Measurements from ENCODE around the gene CEP41. TPM values are rescaled to one million over a fixed set of nuclear protein-coding genes. Genes with fewer than 3 reads are reported as not detected.

The CEP41 gene
- total RNA-seq, 1 donor from 2014 or later, result 10.0 TPM

DNA sequence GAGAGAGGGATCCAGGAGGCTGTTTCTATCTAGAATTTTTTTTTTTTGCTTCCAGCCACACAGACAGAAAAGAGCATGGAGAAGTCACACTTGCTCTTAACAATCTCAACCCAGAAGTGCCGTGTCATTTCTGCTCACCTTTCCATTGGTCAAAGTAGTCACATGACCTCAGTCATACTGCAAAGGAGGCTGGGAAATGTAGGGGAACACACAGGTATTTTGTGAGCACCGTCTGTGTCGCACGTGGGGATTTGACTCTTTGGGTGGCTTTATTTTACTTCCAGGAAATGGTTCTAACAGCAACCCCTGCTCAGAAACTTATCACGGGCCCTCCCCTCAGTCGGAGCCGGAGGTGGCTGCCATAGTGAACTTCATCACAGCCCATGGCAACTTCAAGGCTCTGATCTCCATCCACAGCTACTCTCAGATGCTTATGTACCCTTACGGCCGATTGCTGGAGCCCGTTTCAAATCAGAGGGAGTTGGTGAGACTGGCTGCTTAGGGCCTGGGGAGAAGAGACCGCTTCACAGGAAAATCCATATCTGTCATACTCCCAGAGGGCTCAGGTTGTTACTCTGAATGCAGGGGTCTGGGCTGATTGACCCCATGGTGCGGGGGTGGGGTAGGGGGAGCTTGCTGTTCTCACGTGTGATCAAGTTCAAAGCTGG is 73.6 kb downstream of the CEP41 start:
- DNase-seq (no peak), ATAC-seq (no peak)
- H3K27ac ChIP-seq, result no peak overlapping the region
- intact Hi-C loops (cut with DNase I), result no loop called here
- TF ChIP-seq, protein P1, sequence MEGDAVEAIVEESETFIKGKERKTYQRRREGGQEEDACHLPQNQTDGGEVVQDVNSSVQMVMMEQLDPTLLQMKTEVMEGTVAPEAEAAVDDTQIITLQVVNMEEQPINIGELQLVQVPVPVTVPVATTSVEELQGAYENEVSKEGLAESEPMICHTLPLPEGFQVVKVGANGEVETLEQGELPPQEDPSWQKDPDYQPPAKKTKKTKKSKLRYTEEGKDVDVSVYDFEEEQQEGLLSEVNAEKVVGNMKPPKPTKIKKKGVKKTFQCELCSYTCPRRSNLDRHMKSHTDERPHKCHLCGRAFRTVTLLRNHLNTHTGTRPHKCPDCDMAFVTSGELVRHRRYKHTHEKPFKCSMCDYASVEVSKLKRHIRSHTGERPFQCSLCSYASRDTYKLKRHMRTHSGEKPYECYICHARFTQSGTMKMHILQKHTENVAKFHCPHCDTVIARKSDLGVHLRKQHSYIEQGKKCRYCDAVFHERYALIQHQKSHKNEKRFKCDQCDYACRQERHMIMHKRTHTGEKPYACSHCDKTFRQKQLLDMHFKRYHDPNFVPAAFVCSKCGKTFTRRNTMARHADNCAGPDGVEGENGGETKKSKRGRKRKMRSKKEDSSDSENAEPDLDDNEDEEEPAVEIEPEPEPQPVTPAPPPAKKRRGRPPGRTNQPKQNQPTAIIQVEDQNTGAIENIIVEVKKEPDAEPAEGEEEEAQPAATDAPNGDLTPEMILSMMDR (IDR thresholded peaks at IDR 0.05), result no peak
- no peaks in the 10 kb centered on the region for H3K36me3 ChIP-seq
- no peaks in the 10 kb centered on the region for H3K9me3 ChIP-seq
- H3K4me3 ChIP-seq, result no peak overlapping the region
- H3K4me1 ChIP-seq, result peaks cover 7% of the 10 kb centered on the region
- H3K27me3 ChIP-seq (ENCODE audit: low read depth), result no peaks in the 10 kb centered on the region

DNA sequence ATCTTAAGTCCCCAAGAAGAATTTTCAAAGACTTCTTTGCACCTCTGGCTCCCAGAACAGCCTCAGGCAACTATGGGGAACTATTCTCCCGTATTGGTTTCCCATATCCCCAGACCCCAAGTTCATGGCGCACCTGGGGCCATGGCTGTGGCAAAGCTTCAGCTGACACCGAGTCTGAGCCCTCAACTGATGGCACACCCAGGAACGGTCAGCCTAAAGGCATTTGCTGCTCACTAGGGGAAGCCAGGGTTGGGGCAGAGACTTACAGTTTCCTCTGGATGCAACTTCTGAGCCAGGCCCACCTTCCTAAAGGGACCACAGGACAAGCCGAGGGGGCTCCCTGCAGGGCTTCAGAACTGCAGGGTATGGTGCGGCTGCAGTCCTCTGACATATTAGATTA is 74.3 kb downstream of the CEP41 start:
- ATAC-seq (no peak), DNase-seq (no peak)
- TF ChIP-seq, protein P1 (IDR thresholded peaks at IDR 0.05), result no peak
- H3K4me1 ChIP-seq, result peaks cover 7% of the 10 kb centered on the region
- no peaks in the 10 kb centered on the region for H3K36me3 ChIP-seq
- intact Hi-C loops (cut with DNase I), result no loop called here
- no peak overlapping the region for H3K4me3 ChIP-seq
- H3K27me3 ChIP-seq (ENCODE audit: low read depth), result no peaks in the 10 kb centered on the region
- no peaks in the 10 kb centered on the region for H3K9me3 ChIP-seq
- no peak overlapping the region for H3K27ac ChIP-seq

DNA sequence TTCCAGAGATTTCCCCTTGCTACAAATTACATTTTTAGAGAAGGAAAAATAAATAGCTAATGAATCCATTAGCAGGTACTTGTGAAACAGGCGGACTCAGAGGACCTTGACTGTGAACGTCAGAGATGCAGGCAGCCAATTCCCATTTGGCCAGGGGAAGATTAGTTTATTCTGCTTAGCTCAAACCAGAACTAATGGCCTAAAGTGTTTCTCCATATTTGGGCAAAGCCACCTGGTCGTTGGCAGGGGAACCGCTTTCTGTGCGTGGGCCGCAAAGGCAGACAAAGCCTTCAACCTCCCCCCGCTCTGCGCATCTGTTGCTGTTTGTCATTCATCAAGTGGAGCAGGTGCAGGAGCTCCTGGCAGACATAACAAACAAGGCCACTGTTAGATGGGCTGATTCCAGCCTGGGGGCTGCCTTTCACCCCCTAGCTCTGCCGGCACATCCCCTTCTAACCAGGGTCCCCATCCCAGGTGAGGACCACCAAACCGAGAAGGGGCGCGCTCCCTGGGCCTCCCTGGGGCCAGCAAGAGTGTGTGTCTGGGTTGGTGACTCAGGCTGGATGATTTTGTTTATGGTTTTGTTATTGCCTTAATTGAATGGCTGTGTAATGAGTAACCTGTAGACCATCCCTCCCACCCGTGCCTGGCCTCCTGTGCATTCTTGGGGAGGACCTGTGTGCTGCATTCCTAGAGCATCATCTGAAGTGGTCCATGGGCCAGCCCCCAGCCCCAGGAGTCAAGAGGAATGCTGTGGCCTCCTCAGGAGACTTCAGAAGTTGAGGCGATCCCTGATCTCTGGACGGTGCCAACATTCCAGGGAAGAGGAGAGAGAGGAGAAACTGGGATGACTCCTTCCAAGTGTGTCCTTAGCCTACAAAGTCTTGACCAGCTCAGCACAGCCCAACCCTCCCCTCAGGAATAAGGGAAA is 75.0 kb downstream of the CEP41 start:
- ATAC-seq, result no peak
- TF ChIP-seq, protein P1 (IDR thresholded peaks at IDR 0.05), result no peak
- Histone ChIP-seq H3K9me3 (peaks cover 2% of the 10 kb centered on the region), H3K36me3 (no peaks in the 10 kb centered on the region), H3K4me1 (peaks cover 7% of the 10 kb centered on the region), H3K4me3 (no peak overlapping the region), H3K27ac (no peak overlapping the region), H3K27me3 (ENCODE audit: low read depth) (no peaks in the 10 kb centered on the region)
- DNase-seq, result no peak
- intact Hi-C loops (cut with DNase I), result no loop called here

DNA sequence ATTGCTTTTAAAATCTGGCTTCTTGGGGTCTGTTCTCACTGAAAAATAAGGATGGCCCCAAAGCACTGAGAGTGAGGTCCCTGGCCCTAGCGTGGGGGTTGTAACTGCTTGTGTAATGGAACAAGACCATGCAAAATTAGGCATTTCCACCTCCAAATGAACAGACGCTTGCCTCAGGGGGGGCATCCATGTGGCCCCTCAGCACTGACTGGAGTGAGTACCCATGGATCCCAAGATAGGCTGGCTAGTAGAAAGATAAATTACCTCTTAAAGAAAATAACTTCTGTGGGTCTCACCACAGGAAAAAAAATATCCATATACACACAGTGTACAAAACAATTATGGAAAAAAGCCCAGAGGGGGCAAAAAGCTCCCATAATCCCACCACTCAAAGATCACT is 75.7 kb downstream of the CEP41 start:
- intact Hi-C loops (cut with DNase I), result no loop called here
- Histone ChIP-seq H3K27ac (no peak overlapping the region), H3K27me3 (ENCODE audit: low read depth) (no peaks in the 10 kb centered on the region), H3K9me3 (peaks cover 7% of the 10 kb centered on the region), H3K4me1 (peaks cover 6% of the 10 kb centered on the region), H3K36me3 (no peaks in the 10 kb centered on the region), H3K4me3 (no peak overlapping the region)
- DNase-seq (no peak), ATAC-seq (no peak)
- TF ChIP-seq, protein P1 (IDR thresholded peaks at IDR 0.05), result no peak

DNA sequence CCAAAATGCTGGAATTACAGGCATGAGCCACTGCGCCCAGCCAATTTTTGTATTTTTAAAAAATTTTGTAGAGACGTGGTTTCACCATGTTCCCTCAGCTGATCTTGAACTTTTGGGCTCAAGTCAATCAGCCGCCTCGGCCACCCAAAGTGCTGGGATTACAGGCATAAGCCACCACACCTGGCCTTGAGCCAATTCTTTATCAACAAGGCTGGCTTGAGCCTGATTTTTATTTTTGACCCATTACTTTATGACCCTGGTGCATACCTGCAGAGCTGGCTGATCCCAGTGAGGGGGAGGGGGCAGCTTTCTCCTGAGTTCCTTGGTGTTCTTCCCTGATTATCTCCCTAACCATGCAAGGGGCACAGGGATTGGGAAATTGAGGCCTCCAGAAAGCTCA is 76.4 kb downstream of the CEP41 start:
- Histone ChIP-seq H3K9me3 (peaks cover 9% of the 10 kb centered on the region), H3K4me3 (no peak overlapping the region), H3K4me1 (no peaks in the 10 kb centered on the region), H3K27me3 (ENCODE audit: low read depth) (no peaks in the 10 kb centered on the region), H3K36me3 (no peaks in the 10 kb centered on the region), H3K27ac (no peak overlapping the region)
- intact Hi-C loops (cut with DNase I), result no loop called here
- DNase-seq, result no peak
- TF ChIP-seq, protein P1 (IDR thresholded peaks at IDR 0.05), result no peak
- no peak for ATAC-seq

All from lower lobe of right lung (tissue), 2 donors.